Upper lobe of left lung (tissue), 6 donors: ENCODE measurements around the gene MACROD2. TPM values are rescaled to one million over a fixed set of nuclear protein-coding genes. Genes with fewer than 3 reads are reported as not detected.

Source experiments
- ATAC-seq, 2 donors: fragments of 200-7000 bp; cut with Tn5 transposase; one replicate each; pipeline ENCODE4 v1.9.1; 2022; ENCODE audit warnings: mild to moderate bottlenecking in 2 of 2, moderate library complexity in 2 of 2; ENCODE audit not compliant: low FRiP score in 2 of 2
- DNase-seq, 2 donors: peaks; one replicate each; pipeline ENCODE4 v3.0.0-alpha.2; 2019 to 2020
- H3K27ac ChIP-seq, 4 donors: fragments of 200-600 bp; sonication (generic); one replicate each; pipeline ENCODE4 v1.5.1; 2016 to 2019
- H3K27me3 ChIP-seq, 4 donors: fragments of 200-600 bp; sonication (generic); one replicate each; pipeline ENCODE4 v1.5.1; 2017 to 2019
- H3K36me3 ChIP-seq, 4 donors: fragments of 200-600 bp; sonication (generic); one replicate each; pipeline ENCODE4 v1.5.1; 2016 to 2019
- H3K4me1 ChIP-seq, 4 donors: fragments of 200-600 bp; sonication (generic); one replicate each; pipeline ENCODE4 v1.5.1; 2018 to 2019
- H3K4me3 ChIP-seq, 4 donors: fragments of 200-600 bp; sonication (generic); one replicate each; pipeline ENCODE4 v1.5.1; 2017 to 2019; ENCODE audit warnings: mild to moderate bottlenecking in 2 of 4, moderate library complexity in 1 of 4
- H3K9me3 ChIP-seq, 4 donors: fragments of 200-600 bp; sonication (generic); one replicate each; pipeline ENCODE4 v1.5.1; 2018 to 2019
- EP300 ChIP-seq, 4 donors: sonication (generic); formaldehyde crosslinking; IDR thresholded peaks; one replicate each; pipeline ENCODE4 v1.5.1; 2017; ENCODE audit warnings: antibody characterized with exemption in 4 of 4, control low read depth in 2 of 4
- POLR2A ChIP-seq, 4 donors: fragments of 450-650 bp; IDR thresholded peaks; one replicate each; pipeline ENCODE4 v1.5.1; 2016 to 2017; ENCODE audit warnings: antibody characterized with exemption in 4 of 4, mild to moderate bottlenecking in 2 of 4
- POLR2AphosphoS5 ChIP-seq, 2 donors: sonication (generic); formaldehyde crosslinking; IDR thresholded peaks; one replicate each; pipeline ENCODE4 v1.5.1; 2017; ENCODE audit warnings: antibody characterized with exemption in 2 of 2
- WGBS, 2 donors: methylation state at CpG; one replicate each; pipeline ENCODE4 v1.1.5; 2017 to 2018; 5-methylcytosine and 5-hydroxymethylcytosine counted together
- total RNA-seq, 6 donors: library from RNA; depleted of rRNA in 4 of 6; stranded (reverse); fragments of >200 nt in 4 of 6; gene quantifications; one replicate each; pipeline versions ENCODE4 v1.1.0 to v1.2.1, GENCODE V29; 2016 to 2021
- TF ChIP-seq, protein P1 (sequence below), 6 experiments: fragments of 450-650 bp in 4 of 6; fragments of 200-600 bp in 2 of 6; sonication (generic) in 2 of 6; IDR thresholded peaks; one replicate each; pipeline ENCODE4 v1.5.1; 2016 to 2019; ENCODE audit warnings: antibody characterized with exemption in 6 of 6
- donor health status: DM: no; HTN: no; CAD: no; lungs with moderate emphysema.
- donor health status: DM: no; HTN: yes; CAD: no; lungs with severe emphysema.

The MACROD2 gene
- total RNA-seq, 6 donors from 2014 or later = 20.7 to 84.3 (median 36.3) TPM

DNA sequence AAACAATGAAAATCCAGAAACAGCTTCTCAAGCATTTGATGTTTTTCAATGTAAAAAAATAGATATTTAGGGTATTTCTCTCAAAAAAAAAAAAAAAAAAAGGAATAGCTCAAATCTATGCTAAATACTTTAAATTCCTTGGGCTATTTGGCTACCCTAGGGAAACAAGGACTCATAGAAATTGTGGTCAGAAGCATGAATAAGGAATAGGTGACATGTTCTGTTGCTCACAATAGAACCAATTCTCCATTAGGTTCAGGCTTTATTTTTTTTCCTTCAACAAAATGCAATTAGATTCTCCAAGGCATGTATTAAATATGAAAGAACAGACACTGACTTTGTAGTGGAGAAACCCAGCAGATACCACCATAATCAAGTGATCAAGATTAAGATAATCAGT, 1246.4 kb downstream of the MACROD2 start:
- Histone ChIP-seq H3K36me3 (no peaks in the 10 kb centered on the region), H3K9me3 (no peaks in the 10 kb centered on the region), H3K27me3 (no peaks in the 10 kb centered on the region), H3K27ac (no peak overlapping the region), H3K4me1 (no peaks in the 10 kb centered on the region), H3K4me3 (no peak overlapping the region)
- TF ChIP-seq EP300 (IDR thresholded peaks at IDR 0.05) = no peak
- TF ChIP-seq, protein P1, sequence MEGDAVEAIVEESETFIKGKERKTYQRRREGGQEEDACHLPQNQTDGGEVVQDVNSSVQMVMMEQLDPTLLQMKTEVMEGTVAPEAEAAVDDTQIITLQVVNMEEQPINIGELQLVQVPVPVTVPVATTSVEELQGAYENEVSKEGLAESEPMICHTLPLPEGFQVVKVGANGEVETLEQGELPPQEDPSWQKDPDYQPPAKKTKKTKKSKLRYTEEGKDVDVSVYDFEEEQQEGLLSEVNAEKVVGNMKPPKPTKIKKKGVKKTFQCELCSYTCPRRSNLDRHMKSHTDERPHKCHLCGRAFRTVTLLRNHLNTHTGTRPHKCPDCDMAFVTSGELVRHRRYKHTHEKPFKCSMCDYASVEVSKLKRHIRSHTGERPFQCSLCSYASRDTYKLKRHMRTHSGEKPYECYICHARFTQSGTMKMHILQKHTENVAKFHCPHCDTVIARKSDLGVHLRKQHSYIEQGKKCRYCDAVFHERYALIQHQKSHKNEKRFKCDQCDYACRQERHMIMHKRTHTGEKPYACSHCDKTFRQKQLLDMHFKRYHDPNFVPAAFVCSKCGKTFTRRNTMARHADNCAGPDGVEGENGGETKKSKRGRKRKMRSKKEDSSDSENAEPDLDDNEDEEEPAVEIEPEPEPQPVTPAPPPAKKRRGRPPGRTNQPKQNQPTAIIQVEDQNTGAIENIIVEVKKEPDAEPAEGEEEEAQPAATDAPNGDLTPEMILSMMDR (IDR thresholded peaks at IDR 0.05) = no peak
- TF ChIP-seq POLR2A (IDR thresholded peaks at IDR 0.05) = no peak
- DNase-seq = no peak
- no peak for ATAC-seq

DNA sequence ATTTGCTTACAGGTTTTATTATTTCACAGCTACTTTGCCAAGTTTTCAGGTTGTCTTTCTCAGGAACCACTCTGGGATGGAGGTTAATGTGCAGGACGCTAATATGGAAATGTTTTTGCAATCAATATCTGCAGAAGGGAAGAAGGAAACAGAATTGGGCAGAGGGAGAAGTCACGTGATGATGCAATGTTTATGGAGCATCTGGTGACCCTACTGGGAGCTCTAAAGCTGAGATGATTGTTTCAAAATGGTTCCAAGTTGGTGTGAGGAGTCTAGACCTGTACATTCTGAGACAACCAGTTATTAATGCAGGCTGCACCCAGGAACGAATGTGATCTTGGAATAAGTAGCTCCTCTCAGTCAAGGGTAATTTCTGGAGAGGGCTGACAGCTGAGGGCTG, 1247.5 kb downstream of the MACROD2 start:
- DNase-seq = no peak
- WGBS, 2 donors = 49 to 50% methylated on average over 2 to 3 of the region's 3 CpGs
- Histone ChIP-seq H3K27ac (no peak overlapping the region), H3K27me3 (no peaks in the 10 kb centered on the region), H3K36me3 (no peaks in the 10 kb centered on the region), H3K4me1 (no peaks in the 10 kb centered on the region), H3K9me3 (no peaks in the 10 kb centered on the region), H3K4me3 (no peak overlapping the region)
- TF ChIP-seq POLR2A (IDR thresholded peaks at IDR 0.05) (no peak), POLR2AphosphoS5 (IDR thresholded peaks at IDR 0.05) (no peak), EP300 (IDR thresholded peaks at IDR 0.05) (no peak)
- TF ChIP-seq, protein P1 (IDR thresholded peaks at IDR 0.05) = no peak
- no peak for ATAC-seq

DNA sequence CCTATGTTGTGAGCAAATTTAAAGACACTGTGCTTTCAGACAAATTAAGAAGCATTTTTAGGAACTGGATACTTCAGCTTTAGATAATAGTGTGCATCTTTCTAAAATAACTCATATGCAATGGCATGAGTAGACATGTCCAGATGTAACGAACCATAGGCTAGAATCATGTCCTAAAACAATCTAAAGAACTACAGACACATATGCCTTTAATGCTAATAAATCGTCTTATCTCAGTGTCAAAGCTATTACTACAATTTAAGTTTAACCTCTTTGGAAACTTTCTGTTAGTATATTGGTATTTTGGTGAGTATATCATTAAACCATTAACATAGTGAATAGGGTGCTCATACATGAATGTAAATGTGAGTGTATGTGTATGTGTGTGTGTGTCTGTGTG, 1250.6 kb downstream of the MACROD2 start:
- DNase-seq (no peak), ATAC-seq (no peak)
- no peak for TF ChIP-seq EP300 (IDR thresholded peaks at IDR 0.05)
- no peak for TF ChIP-seq POLR2A (IDR thresholded peaks at IDR 0.05)
- Histone ChIP-seq H3K27ac (no peak overlapping the region), H3K36me3 (no peaks in the 10 kb centered on the region), H3K4me3 (no peak overlapping the region), H3K27me3 (no peaks in the 10 kb centered on the region), H3K9me3 (no peaks in the 10 kb centered on the region), H3K4me1 (no peaks in the 10 kb centered on the region)
- WGBS, 2 donors = 47 to 65% methylated on average over 2 of the region's 2 CpGs

DNA sequence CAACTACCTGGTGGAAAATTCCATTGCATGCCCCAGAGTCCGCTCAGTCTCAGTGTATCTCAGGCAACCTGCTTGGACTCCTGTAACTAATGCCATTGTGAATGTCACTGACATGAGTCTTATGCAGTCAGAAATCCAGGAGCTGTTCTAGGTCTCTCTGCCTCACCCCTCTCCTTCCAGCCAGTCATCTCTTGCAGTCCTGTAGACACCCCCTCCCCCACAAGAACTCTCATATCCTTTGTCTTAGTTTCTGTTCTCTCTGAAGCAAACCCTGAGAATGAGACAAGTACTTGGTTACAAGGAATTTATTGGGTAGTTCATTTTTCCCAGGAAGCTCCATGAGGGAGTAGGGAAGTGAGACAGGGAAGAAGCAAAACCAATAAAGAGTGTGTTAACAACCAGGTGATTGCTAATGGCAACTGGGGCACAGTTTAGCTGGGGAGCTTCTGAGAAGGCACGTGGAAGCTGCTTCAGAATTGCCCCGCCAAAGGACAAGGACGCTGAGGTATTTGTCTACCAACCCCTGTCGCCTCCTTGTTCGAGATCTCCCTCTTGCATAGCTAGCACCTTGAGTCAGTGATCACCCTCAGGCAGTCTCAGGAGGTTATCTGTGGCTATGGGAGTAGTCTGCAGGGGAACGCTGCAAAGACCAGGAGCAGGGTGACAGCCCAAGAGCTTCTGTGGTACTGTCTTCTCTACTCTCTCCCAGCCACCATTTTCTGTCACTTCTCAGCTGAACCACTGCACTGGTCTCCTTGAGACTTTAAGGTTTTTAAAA, 1253.5 kb downstream of the MACROD2 start:
- no peak for TF ChIP-seq POLR2AphosphoS5 (IDR thresholded peaks at IDR 0.05)
- no peak for TF ChIP-seq POLR2A (IDR thresholded peaks at IDR 0.05)
- TF ChIP-seq, protein P1 (IDR thresholded peaks at IDR 0.05) = no peak
- no peak for TF ChIP-seq EP300 (IDR thresholded peaks at IDR 0.05)
- no peaks in the 10 kb centered on the region for H3K27me3 ChIP-seq
- WGBS, 2 donors = 88 to 90% methylated on average over 7 of the region's 7 CpGs
- no peak for DNase-seq
- H3K27ac ChIP-seq = no peak overlapping the region
- ATAC-seq = peak in 1 of 2 donors; percentile 55
- no peaks in the 10 kb centered on the region for H3K4me1 ChIP-seq
- H3K36me3 ChIP-seq = no peaks in the 10 kb centered on the region
- H3K4me3 ChIP-seq = no peak overlapping the region
- H3K9me3 ChIP-seq = no peaks in the 10 kb centered on the region

DNA sequence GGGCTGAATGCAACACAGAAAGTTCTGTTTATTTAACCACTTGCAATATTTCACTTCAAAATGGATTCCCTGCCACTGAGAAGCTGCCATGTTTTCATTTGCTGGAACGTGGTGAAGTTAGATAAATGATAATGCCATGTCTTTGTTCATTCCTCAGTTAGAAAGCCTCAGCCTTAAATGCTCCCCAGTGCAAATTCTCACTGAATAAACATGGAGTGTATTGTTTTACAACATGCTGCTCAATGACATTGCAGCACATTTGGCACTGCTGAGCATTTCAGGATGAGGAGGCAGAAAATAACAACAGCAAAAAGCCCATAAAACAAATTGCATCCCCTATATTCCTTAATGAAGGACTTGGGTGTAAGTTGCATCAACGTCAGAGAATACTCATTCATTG, 1255.9 kb downstream of the MACROD2 start:
- Histone ChIP-seq H3K4me3 (no peak overlapping the region), H3K4me1 (no peaks in the 10 kb centered on the region), H3K27me3 (no peaks in the 10 kb centered on the region), H3K36me3 (no peaks in the 10 kb centered on the region), H3K9me3 (no peaks in the 10 kb centered on the region), H3K27ac (no peak overlapping the region)
- whole genome bisulfite sequencing, 2 donors = 51 to 55% methylated on average over 2 of the region's 2 CpGs
- DNase-seq (no peak), ATAC-seq (no peak)
- TF ChIP-seq POLR2A (IDR thresholded peaks at IDR 0.05) = no peak
- TF ChIP-seq, protein P1 (IDR thresholded peaks at IDR 0.05) = no peak
- no peak for TF ChIP-seq EP300 (IDR thresholded peaks at IDR 0.05)
- no peak for TF ChIP-seq POLR2AphosphoS5 (IDR thresholded peaks at IDR 0.05)
